GM18507 (cell line): ENCODE data around the gene PSMD5.

Experiments
- DNase-seq: peaks from one replicate; pipeline ENCODE4 v3.0.0; 2011; ENCODE audit warnings: low read depth; ENCODE audit not compliant: insufficient read length; ENCODE audit errors: extremely low spot score
- FAIRE-seq: peaks from 2 replicates; lab custom pipeline; 2011; peaks lifted over from hg19 to GRCh38; lab: Jason Lieb, UNC

Gene PSMD5

GRCh38 chr9:120875954-120876841, 33.5 kb upstream of the PSMD5 start:
- FAIRE-seq (peak; percentile 59), DNase-seq (peak; percentile 79)

GRCh38 chr9:120875643-120875953, 32.9 kb upstream of the PSMD5 start:
- DNase-seq = no peak

GRCh38 chr9:120875195-120875565, 32.5 kb upstream of the PSMD5 start:
- DNase-seq = no peak
- FAIRE-seq = no peak

More at GRCh38 chr9:120875643-120875953, 32.9 kb upstream of the PSMD5 start:
- no peak for FAIRE-seq

GRCh38 chr9:120874226-120875194, 31.8 kb upstream of the PSMD5 start:
- DNase-seq = no peak
- no peak for FAIRE-seq

GRCh38 chr9:120873512-120873911, 30.8 kb upstream of the PSMD5 start:
- no peak for FAIRE-seq
- no peak for DNase-seq

- FAIRE-seq (no peak), DNase-seq (no peak)
These were observed 30.2 kb upstream of the PSMD5 start for GRCh38 chr9:120872791-120873502.

GRCh38 chr9:120870206-120870605, 27.5 kb upstream of the PSMD5 start:
- DNase-seq = no peak
- FAIRE-seq = no peak

- FAIRE-seq = no peak
- DNase-seq = no peak
These were observed 27.0 kb upstream of the PSMD5 start for GRCh38 chr9:120869726-120870125.

GRCh38 chr9:120869360-120869687, 26.6 kb upstream of the PSMD5 start:
- no peak for FAIRE-seq
- no peak for DNase-seq

GRCh38 chr9:120868676-120869359, 26.1 kb upstream of the PSMD5 start:
- DNase-seq = peak; percentile 95
- FAIRE-seq = peak; percentile 73

- DNase-seq (no peak), FAIRE-seq (no peak)
These were observed 25.6 kb upstream of the PSMD5 start for GRCh38 chr9:120868339-120868675.

GRCh38 chr9:120867676-120868338, 25.1 kb upstream of the PSMD5 start:
- FAIRE-seq (no peak), DNase-seq (no peak)

- DNase-seq (no peak), FAIRE-seq (no peak)
These were observed 23.9 kb upstream of the PSMD5 start for GRCh38 chr9:120866651-120867050.

- no peak for FAIRE-seq
These were observed 23.1 kb upstream of the PSMD5 start for GRCh38 chr9:120865809-120866208.

GRCh38 chr9:120865176-120865575, 22.5 kb upstream of the PSMD5 start:
- FAIRE-seq (no peak), DNase-seq (no peak)

More at GRCh38 chr9:120865809-120866208, 23.1 kb upstream of the PSMD5 start:
- no peak for DNase-seq

GRCh38 chr9:120864719-120865118, 22.0 kb upstream of the PSMD5 start:
- FAIRE-seq (no peak), DNase-seq (no peak)

- FAIRE-seq = no peak
- DNase-seq = no peak
These were observed 21.1 kb upstream of the PSMD5 start for GRCh38 chr9:120863833-120864232.

GRCh38 chr9:120862452-120862851, 19.7 kb upstream of the PSMD5 start:
- FAIRE-seq (no peak), DNase-seq (no peak)

- FAIRE-seq (no peak), DNase-seq (no peak)
These were observed 19.2 kb upstream of the PSMD5 start for GRCh38 chr9:120861935-120862334.
